Mucosa of descending colon (tissue), 3 donors: ENCODE data around the gene SLC25A33. TPM values are rescaled to one million over a fixed set of nuclear protein-coding genes. Genes with fewer than 3 reads are reported as not detected.

Experiments used
- ATAC-seq: fragments of 200-7000 bp; cut with Tn5 transposase; one replicate; pipeline ENCODE4 v1.9.1; 2020; ENCODE audit warnings: mild to moderate bottlenecking, moderate library complexity
- DNase-seq, 3 donors: peaks; one replicate each; pipeline ENCODE4 v3.0.0-alpha.2; 2020
- H3K36me3 ChIP-seq: fragments of 200-600 bp; one replicate; pipeline ENCODE4 v1.8.0; 2021; ENCODE audit warnings: low read depth, mild to moderate bottlenecking
- H3K4me1 ChIP-seq: fragments of 200-600 bp; one replicate; pipeline ENCODE4 v1.8.0; 2021; ENCODE audit warnings: low read depth, mild to moderate bottlenecking
- H3K4me3 ChIP-seq: fragments of 200-600 bp; one replicate; pipeline ENCODE4 v1.8.0; 2021; ENCODE audit warnings: mild to moderate bottlenecking
- H3K9me3 ChIP-seq: fragments of 200-600 bp; one replicate; pipeline ENCODE4 v1.8.0; 2021; ENCODE audit warnings: mild to moderate bottlenecking
- intact Hi-C, 2 donors: fragments of 100-400 bp; cut with DNase I in 1 of 2; cut with micrococcal nuclease in 1 of 2; formaldehyde crosslinking; loops; one replicate each; pipeline versions ENCODE4 v1.11.0 to v1.11.1; 2022; cut with DNase I, micrococcal nuclease
- total RNA-seq, 3 donors: library from RNA; stranded (reverse); fragmentation: NEBNext Ultra II Directional in 2 of 3; extraction: Animal tissue kit (Norgen Biotek cat#: 25700) in 2 of 3; gene quantifications; one replicate each; pipeline versions ENCODE4 v1.2.1 to v1.2.4, GENCODE V29; 2021 to 2023
- TF ChIP-seq, protein P1 (sequence below): fragments of 200-600 bp; IDR thresholded peaks from one replicate; pipeline ENCODE4 v1.8.0; 2022; ENCODE audit warnings: antibody characterized with exemption, mild to moderate bottlenecking
- donor health status: DM: no; HTN: no; CAD: no; lungs with moderate emphysema.
- donor health status: DM: no; HTN: no; CAD: no.
- donor health status: DM: no; HTN: yes; CAD: no.

Gene SLC25A33
- total RNA-seq, 3 donors from 2014 or later: 4.8 to 5.9 (median 5.7) TPM

DNA sequence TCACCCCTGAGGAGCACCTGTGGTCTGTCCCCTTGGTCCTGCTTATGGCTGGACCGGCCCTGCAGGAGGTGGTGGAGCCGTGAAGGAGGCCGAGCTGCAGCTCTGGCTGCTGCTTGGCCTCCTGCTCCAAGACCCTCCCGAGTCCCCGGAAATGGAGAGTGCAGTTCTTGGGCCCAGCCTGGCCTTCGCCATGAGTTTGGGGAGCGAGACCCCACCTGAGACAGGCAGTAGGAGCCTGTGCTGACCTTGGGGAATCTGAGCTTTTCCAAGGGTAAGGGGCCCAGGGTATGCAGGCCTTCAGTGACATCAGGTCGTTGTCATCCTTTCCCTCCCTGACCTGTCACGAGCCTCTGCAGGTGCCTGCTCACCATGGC, 63.5 kb downstream of the SLC25A33 start:
- intact Hi-C loops: no loop called here
- no peaks in the 10 kb centered on the region for H3K4me1 ChIP-seq
- H3K9me3 ChIP-seq: no peaks in the 10 kb centered on the region
- ATAC-seq: no peak
- DNase-seq: no peak
- TF ChIP-seq, protein P1, sequence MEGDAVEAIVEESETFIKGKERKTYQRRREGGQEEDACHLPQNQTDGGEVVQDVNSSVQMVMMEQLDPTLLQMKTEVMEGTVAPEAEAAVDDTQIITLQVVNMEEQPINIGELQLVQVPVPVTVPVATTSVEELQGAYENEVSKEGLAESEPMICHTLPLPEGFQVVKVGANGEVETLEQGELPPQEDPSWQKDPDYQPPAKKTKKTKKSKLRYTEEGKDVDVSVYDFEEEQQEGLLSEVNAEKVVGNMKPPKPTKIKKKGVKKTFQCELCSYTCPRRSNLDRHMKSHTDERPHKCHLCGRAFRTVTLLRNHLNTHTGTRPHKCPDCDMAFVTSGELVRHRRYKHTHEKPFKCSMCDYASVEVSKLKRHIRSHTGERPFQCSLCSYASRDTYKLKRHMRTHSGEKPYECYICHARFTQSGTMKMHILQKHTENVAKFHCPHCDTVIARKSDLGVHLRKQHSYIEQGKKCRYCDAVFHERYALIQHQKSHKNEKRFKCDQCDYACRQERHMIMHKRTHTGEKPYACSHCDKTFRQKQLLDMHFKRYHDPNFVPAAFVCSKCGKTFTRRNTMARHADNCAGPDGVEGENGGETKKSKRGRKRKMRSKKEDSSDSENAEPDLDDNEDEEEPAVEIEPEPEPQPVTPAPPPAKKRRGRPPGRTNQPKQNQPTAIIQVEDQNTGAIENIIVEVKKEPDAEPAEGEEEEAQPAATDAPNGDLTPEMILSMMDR: no peak
- H3K36me3 ChIP-seq: peaks cover 3% of the 10 kb centered on the region
- H3K4me3 ChIP-seq: no peak overlapping the region

DNA sequence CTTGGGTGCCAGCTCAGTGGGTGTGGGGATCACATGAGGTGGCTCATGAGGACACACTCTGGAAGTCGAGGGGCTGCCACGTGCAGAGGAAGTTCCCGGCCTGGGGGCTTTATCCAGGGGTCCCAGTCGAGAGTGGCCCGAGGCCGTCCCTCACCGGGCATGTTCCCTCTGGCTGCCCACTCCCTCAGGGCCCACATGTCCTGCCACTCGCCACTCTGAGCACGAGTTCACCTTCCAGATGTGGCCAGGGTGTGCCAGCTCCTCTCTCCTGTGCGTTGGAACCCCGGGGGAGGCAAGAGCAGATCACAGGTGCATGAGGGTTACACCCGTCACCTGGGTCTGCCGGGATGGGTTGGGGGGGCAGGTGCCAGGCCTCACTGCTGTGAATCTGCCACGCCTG, 64.0 kb downstream of the SLC25A33 start:
- H3K4me3 ChIP-seq: no peak overlapping the region
- TF ChIP-seq, protein P1: no peak
- DNase-seq (peak in 1 of 3 donors; percentile 31), ATAC-seq (no peak)
- H3K4me1 ChIP-seq: no peaks in the 10 kb centered on the region
- intact Hi-C loops: no loop called here
- no peaks in the 10 kb centered on the region for H3K9me3 ChIP-seq
- H3K36me3 ChIP-seq: peaks cover 3% of the 10 kb centered on the region

DNA sequence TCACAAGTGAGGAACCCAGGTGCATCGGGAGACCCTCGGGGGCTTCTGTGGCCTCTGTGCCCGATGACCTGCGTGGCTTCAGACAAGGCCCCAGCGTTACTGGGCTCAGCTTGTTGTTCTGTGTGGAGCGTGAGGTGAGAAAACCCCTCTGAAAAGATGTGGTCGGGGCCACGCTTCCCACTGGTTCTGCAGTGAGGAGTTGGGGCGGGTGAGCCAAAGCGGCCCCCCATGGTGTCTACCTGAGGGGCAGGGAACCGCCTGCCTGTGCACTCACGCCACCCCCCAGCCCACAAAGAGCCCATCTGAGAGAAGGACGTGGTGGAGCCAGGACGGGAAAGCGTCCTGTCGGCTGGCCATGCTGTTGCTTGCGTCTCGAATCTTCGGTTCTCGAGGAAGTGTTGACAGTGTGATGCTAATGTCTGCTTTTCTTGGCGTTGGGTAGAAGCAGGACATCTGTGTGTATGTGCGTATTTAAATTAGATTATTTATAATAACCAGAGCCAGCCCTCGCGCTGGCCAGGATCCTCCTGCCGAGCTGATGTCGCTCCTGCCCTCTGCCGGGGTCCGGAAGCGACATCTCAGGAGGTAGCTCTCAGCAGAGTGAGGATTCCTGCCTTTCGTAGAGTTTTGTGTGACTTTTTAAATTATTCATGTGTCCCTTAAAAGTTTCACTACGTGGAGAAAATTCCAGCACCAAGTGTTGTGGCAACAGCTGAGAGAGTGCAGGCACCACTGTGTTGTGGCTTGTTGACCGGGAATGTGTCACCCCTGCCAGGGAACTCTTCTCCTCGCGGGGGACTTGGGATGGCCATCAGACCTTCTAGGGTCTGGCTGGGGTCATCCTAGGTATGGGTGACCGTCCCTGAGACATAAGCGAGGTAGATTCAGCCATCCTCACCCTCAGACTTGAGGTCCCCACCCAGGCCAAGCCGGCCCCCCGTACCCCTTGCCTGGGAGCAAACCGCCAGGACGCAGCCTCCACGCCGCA, 64.8 kb downstream of the SLC25A33 start:
- no peaks in the 10 kb centered on the region for H3K9me3 ChIP-seq
- intact Hi-C loops: no loop called here
- H3K36me3 ChIP-seq: peaks cover 3% of the 10 kb centered on the region
- H3K4me1 ChIP-seq: no peaks in the 10 kb centered on the region
- H3K4me3 ChIP-seq: no peak overlapping the region
- DNase-seq: peak in 1 of 3 donors; percentile 44
- no peak for ATAC-seq
- TF ChIP-seq, protein P1: no peak

DNA sequence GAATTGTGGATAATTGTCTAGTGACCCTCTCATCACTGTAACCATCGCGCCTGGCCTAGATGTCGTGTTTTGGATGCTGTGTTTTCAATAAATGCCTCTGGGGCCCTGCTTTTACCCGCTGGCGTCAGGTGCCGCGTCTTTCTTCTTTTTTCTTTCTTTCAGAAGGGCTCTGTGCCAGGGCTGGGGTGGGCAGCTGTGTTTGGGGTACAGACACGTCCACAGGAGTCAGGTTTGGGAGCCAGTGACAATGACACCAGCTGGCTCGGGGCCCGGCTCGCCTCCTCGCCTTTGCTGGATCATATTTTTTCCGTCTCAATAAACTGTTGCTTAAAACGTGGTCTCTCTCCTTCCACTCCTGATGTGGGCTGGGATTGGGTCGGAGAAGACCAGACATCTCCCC, 65.6 kb downstream of the SLC25A33 start:
- no peak overlapping the region for H3K4me3 ChIP-seq
- no peaks in the 10 kb centered on the region for H3K4me1 ChIP-seq
- H3K36me3 ChIP-seq: peaks cover 3% of the 10 kb centered on the region
- DNase-seq: no peak
- intact Hi-C loops: no loop called here
- no peak for ATAC-seq
- H3K9me3 ChIP-seq: no peaks in the 10 kb centered on the region
- TF ChIP-seq, protein P1: no peak

DNA sequence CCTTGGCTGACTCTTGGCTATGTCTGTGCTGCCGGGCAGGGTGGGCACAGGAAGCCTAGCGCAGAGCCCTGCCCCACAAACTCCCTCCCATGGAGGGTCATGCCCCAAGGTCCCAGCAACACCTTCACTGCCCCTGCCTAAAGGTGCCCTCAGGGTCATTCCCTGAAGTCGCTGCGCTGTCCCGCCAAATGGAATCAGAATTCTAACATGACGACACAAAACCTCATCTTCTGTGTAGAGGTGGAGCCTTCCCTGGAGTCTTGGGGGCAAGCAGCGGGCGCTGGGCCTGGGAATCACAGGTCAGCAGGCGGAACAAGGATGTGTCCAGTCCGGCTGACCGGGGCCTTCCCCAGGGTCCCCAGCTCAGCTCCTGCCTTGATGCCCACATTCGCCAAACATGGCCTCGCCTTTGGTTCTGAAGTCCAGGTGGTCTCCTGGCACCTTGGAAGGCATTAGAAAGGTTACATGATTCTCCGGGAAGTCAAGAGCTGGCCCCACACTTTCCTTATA, 66.7 kb downstream of the SLC25A33 start:
- intact Hi-C loops: no loop called here
- DNase-seq (no peak), ATAC-seq (no peak)
- H3K9me3 ChIP-seq: no peaks in the 10 kb centered on the region
- TF ChIP-seq, protein P1: no peak
- H3K36me3 ChIP-seq: peaks cover 1% of the 10 kb centered on the region
- no peaks in the 10 kb centered on the region for H3K4me1 ChIP-seq
- no peak overlapping the region for H3K4me3 ChIP-seq
